Gastroesophageal sphincter (tissue), 3 donors: ENCODE results near the gene PRR18.

Experiments
- EP300 ChIP-seq: sonication (generic); formaldehyde crosslinking; IDR thresholded peaks from one replicate; pipeline ENCODE4 v1.6.1; 2017; ENCODE audit warnings: antibody characterized with exemption, mild to moderate bottlenecking
- POLR2A ChIP-seq, 2 donors: fragments of 450-650 bp; IDR thresholded peaks; one replicate each; pipeline ENCODE4 v1.6.1; 2017; ENCODE audit warnings: antibody characterized with exemption in 2 of 2, mild to moderate bottlenecking in 2 of 2, moderate library complexity in 1 of 2
- POLR2AphosphoS5 ChIP-seq: sonication (generic); formaldehyde crosslinking; IDR thresholded peaks from one replicate; pipeline ENCODE4 v1.6.1; 2017; ENCODE audit warnings: antibody characterized with exemption
- TF ChIP-seq, protein P1 (sequence below), 4 experiments: fragments of 200-600 bp in 2 of 4; fragments of 450-650 bp in 2 of 4; sonication (generic) in 1 of 4; IDR thresholded peaks; one replicate each; pipeline ENCODE4 v1.5.1; 2017 to 2019; ENCODE audit warnings: antibody characterized with exemption in 4 of 4, mild to moderate bottlenecking in 2 of 4, moderate library complexity in 2 of 4

DNA sequence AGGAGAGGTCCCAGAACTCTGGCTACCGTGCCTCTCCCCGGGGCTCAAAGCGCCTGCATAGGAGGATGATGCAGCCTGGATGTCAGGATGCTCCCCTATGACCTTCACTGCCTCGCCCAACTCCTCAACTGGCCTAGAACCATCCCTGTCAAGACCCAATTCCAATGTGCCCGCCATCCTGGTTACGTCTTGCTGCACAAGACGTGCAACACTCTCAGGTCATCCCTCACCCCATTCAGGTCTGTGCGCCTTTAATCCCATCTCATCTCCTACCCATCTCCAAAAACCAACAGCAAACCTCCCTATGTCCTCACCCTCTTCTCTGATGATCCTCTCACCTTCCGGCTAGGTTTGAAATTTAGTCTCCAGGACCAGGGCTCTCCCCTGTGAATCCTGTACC is 30.7 kb upstream of the PRR18 start:
- TF ChIP-seq, protein P1, sequence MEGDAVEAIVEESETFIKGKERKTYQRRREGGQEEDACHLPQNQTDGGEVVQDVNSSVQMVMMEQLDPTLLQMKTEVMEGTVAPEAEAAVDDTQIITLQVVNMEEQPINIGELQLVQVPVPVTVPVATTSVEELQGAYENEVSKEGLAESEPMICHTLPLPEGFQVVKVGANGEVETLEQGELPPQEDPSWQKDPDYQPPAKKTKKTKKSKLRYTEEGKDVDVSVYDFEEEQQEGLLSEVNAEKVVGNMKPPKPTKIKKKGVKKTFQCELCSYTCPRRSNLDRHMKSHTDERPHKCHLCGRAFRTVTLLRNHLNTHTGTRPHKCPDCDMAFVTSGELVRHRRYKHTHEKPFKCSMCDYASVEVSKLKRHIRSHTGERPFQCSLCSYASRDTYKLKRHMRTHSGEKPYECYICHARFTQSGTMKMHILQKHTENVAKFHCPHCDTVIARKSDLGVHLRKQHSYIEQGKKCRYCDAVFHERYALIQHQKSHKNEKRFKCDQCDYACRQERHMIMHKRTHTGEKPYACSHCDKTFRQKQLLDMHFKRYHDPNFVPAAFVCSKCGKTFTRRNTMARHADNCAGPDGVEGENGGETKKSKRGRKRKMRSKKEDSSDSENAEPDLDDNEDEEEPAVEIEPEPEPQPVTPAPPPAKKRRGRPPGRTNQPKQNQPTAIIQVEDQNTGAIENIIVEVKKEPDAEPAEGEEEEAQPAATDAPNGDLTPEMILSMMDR (IDR thresholded peaks at IDR 0.05), result no peak
- no peak for TF ChIP-seq EP300
- no peak for TF ChIP-seq POLR2AphosphoS5
- TF ChIP-seq POLR2A (IDR thresholded peaks at IDR 0.05), result no peak
